Body of pancreas (tissue), 4 donors: ENCODE results near the gene EYA4. TPM values are rescaled to one million over a fixed set of nuclear protein-coding genes. Genes with fewer than 3 reads are reported as not detected.
A peak's percentile ranks its signal among the peaks of the same experiment; 100 is the strongest.

Source experiments
- ATAC-seq: fragments of 150-250 bp; one replicate; pipeline ENCODE4 v1.9.1; 2016
- DNase-seq, 4 donors: peaks; one replicate each; pipeline ENCODE4 v3.0.0-alpha.2; 2019
- H3K27ac ChIP-seq, 4 donors: fragments of 200-600 bp; sonication (generic); 1 replicate in 3 of 4; 2 replicates in 1 of 4; pipeline versions ENCODE4 v1.5.1 to v1.6.1; 2016 to 2019; ENCODE audit warnings: mild to moderate bottlenecking in 1 of 4, mixed read lengths in 1 of 4, moderate library complexity in 1 of 4
- H3K27me3 ChIP-seq, 2 donors: fragments of 200-600 bp; sonication (generic); one replicate each; pipeline ENCODE4 v1.6.0; 2016; ENCODE audit warnings: mild to moderate bottlenecking in 1 of 2
- H3K36me3 ChIP-seq, 2 donors: fragments of 200-600 bp; sonication (generic); replicated peaks in 1 of 2; 2 replicates each; pipeline ENCODE4 v1.5.1; 2016; ENCODE audit warnings: low read depth in 2 of 2; ENCODE audit not compliant: insufficient read depth in 1 of 2
- H3K4me1 ChIP-seq: fragments of 200-600 bp; sonication (generic); one replicate; pipeline ENCODE4 v1.6.0; 2016
- H3K4me3 ChIP-seq, 2 donors: fragments of 200-600 bp; sonication (generic); 1 replicate in 1 of 2; 2 replicates in 1 of 2; pipeline ENCODE4 v1.5.1; 2016 to 2019
- H3K9me3 ChIP-seq, 3 donors: fragments of 200-600 bp; sonication (generic); 1 replicate in 2 of 3; 2 replicates in 1 of 3; pipeline ENCODE4 v1.5.1; 2016
- POLR2A ChIP-seq, 3 donors: fragments of 450-650 bp; IDR thresholded peaks; one replicate each; pipeline ENCODE4 v1.6.1; 2016; ENCODE audit warnings: antibody characterized with exemption in 3 of 3, mild to moderate bottlenecking in 2 of 3
- WGBS, 2 donors: methylation state at CpG; one replicate each; pipeline ENCODE4 v1.1.5; 2017; 5-methylcytosine and 5-hydroxymethylcytosine counted together
- intact Hi-C: fragments of 100-400 bp; cut with DNase I; formaldehyde crosslinking; loops from one replicate; pipeline ENCODE4 v1.15.1; 2023
- total RNA-seq, 2 donors: library from RNA; depleted of rRNA; stranded (reverse); fragments of >200 nt; gene quantifications; one replicate each; pipeline ENCODE4 v1.1.0, GENCODE V29; 2016
- TF ChIP-seq, protein P1 (sequence below), 7 experiments: fragments of 450-650 bp in 4 of 7; fragments of 200-600 bp in 3 of 7; sonication (generic) in 3 of 7; IDR thresholded peaks; one replicate each; pipeline ENCODE4 v1.5.1; 2016 to 2019; ENCODE audit warnings: antibody characterized with exemption in 7 of 7

EYA4 gene
- total RNA-seq, 2 donors from 2014 or later = 0.26 to 5.3 TPM

DNA sequence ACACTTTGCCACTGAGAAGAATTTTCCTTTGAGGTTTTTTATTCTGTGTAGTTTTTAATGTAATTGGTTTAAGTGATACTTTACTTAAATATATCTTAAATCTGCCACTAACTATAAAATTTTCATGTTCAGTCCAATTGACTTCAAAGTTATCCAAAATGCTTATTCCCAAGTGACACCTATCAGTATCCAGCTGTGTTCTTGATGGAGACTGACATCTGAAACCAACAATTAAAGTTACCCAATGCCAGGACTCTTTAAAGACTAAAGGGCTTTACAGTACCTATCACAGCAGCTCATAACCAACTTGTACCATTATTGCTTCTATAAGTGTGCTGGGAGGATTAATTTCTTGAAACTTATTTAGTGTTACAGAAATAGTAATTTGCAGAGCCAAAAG, 13.8 kb upstream of the EYA4 start:
- no peak for TF ChIP-seq POLR2A (IDR thresholded peaks at IDR 0.05)
- TF ChIP-seq, protein P1, sequence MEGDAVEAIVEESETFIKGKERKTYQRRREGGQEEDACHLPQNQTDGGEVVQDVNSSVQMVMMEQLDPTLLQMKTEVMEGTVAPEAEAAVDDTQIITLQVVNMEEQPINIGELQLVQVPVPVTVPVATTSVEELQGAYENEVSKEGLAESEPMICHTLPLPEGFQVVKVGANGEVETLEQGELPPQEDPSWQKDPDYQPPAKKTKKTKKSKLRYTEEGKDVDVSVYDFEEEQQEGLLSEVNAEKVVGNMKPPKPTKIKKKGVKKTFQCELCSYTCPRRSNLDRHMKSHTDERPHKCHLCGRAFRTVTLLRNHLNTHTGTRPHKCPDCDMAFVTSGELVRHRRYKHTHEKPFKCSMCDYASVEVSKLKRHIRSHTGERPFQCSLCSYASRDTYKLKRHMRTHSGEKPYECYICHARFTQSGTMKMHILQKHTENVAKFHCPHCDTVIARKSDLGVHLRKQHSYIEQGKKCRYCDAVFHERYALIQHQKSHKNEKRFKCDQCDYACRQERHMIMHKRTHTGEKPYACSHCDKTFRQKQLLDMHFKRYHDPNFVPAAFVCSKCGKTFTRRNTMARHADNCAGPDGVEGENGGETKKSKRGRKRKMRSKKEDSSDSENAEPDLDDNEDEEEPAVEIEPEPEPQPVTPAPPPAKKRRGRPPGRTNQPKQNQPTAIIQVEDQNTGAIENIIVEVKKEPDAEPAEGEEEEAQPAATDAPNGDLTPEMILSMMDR (IDR thresholded peaks at IDR 0.05) = no peak
- no peak for ATAC-seq

DNA sequence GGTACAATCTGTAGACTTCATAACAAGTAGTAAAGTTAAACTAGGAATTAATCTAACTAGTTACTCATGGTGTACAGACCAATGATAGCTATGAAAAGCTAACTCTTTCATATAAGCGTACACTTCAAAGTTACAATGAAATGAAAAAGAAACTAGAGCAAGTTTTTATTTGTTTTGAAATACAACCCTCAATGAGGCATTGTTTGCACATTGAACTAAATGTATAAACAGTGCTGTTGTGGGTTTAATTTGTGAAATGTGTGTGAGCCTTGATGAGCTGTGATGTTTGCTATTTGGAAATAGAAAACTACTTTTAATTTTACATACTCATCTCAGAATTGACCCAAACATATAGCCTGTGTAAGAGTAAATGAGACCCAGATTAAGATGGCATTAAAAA, 11.1 kb upstream of the EYA4 start:
- WGBS, 2 donors = 63 to 76% methylated on average over 1 of the region's 1 CpG
- ATAC-seq = no peak
- DNase-seq = no peak
- no peak for TF ChIP-seq POLR2A (IDR thresholded peaks at IDR 0.05)
- TF ChIP-seq, protein P1 (IDR thresholded peaks at IDR 0.05) = no peak
- intact Hi-C loops = no loop called here
- Histone ChIP-seq H3K4me1 (no peaks in the 10 kb centered on the region), H3K27ac (no peak overlapping the region), H3K9me3 (no peaks in the 10 kb centered on the region), H3K27me3 (no peaks in the 10 kb centered on the region), H3K36me3 (no peaks in the 10 kb centered on the region), H3K4me3 (no peak overlapping the region)

More for the DNA sequence above, 13.8 kb upstream of the EYA4 start:
- Histone ChIP-seq H3K4me3 (no peak overlapping the region), H3K27ac (no peak overlapping the region), H3K4me1 (no peaks in the 10 kb centered on the region), H3K9me3 (no peaks in the 10 kb centered on the region), H3K36me3 (no peaks in the 10 kb centered on the region), H3K27me3 (no peaks in the 10 kb centered on the region)
- intact Hi-C loops = no loop called here
- no peak for DNase-seq

DNA sequence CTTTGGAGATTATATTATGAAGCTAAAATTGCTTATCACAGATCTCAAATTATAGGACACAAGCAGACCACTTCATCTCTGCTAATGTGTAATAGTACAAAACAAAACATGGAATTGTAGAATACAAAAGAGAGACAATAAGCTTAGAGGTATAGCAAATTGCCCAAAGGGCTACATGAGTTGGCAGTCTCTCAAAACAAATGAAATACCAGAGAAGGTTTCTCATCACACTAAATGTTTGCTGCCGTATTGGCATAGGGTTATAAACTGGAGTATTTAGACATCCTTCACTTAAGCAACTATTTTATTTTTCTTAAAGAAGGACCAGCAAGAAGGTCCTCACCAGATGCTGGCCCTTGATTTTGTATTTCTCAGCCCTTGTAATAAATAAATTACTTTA, 5.9 kb upstream of the EYA4 start:
- H3K36me3 ChIP-seq = no peaks in the 10 kb centered on the region
- no peaks in the 10 kb centered on the region for H3K4me1 ChIP-seq
- H3K27ac ChIP-seq = no peak overlapping the region
- TF ChIP-seq, protein P1 (IDR thresholded peaks at IDR 0.05) = no peak
- TF ChIP-seq POLR2A (IDR thresholded peaks at IDR 0.05) = no peak
- no peaks in the 10 kb centered on the region for H3K9me3 ChIP-seq
- H3K27me3 ChIP-seq = no peaks in the 10 kb centered on the region
- DNase-seq (no peak), ATAC-seq (no peak)
- 57 to 82% methylated on average over 1 of the region's 1 CpG for WGBS, 2 donors
- intact Hi-C loops = no loop called here
- no peak overlapping the region for H3K4me3 ChIP-seq

DNA sequence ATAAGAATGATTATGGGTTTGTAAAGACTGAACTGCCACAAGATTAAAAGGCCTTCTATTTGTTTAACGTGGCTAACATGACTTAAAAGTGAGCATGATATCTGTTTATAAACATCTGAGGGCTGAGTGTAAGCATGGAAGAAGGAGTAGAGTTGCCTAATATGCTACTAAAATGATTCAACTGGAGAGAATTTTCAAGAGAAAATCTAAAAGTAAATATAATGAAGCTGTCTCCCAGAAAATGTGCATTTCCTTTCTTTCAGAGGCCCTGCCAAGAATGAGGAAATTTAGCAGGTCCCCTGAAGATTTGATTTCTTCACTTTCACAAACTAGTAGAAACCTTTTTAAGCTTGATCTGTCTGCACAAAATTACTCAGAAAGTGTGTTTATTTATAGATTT, 4.2 kb upstream of the EYA4 start:
- Histone ChIP-seq H3K27ac (no peak overlapping the region), H3K4me1 (peaks cover 17% of the 10 kb centered on the region), H3K9me3 (no peaks in the 10 kb centered on the region), H3K4me3 (no peak overlapping the region), H3K36me3 (no peaks in the 10 kb centered on the region), H3K27me3 (no peaks in the 10 kb centered on the region)
- WGBS, 2 donors = 57 to 72% methylated on average over 1 of the region's 1 CpG
- ATAC-seq (no peak), DNase-seq (no peak)
- no peak for TF ChIP-seq POLR2A (IDR thresholded peaks at IDR 0.05)
- TF ChIP-seq, protein P1 (IDR thresholded peaks at IDR 0.05) = no peak
- intact Hi-C loops = no loop called here

DNA sequence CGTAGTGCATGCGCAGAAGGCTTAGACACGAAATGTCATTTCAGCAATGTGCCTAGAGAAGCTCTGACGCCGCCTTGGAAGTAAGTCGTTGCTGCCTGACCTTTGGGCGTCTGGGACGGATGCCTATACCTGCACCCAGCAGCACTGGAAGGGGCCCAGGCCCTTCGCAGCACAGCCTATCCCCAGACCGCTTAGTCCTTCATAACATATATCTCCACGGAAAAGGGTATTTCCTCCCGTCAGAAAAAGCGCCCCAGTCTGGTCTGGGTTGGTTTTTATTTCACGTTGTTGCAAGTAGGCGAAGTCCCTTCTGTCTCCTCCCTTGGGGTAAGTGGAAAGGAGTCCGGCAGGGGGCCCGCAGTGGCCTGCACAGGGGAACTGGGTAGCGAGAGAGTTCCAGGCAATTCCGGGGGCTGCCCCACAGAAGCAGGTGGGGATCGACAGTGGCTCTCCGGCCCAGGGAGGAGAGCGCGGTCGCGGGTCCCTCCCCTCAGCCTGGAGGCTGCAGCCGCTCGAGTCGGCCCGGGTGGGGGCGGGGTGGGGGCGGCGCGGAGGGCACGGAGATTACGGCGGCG, 559 bp upstream of the EYA4 start:
- TF ChIP-seq, protein P1 (IDR thresholded peaks at IDR 0.05) = no peak
- TF ChIP-seq POLR2A (IDR thresholded peaks at IDR 0.05) = no peak
- Histone ChIP-seq H3K36me3 (no peaks in the 10 kb centered on the region), H3K9me3 (no peaks in the 10 kb centered on the region), H3K27me3 (peaks cover 0 to 6% of the 10 kb centered on the region in 2 donors), H3K4me1 (peaks cover 30% of the 10 kb centered on the region), H3K27ac (peak overlapping the region in 1 of 4 donors; percentile 6), H3K4me3 (peak overlapping the region in 1 of 2 donors; percentile 5)
- intact Hi-C loops = no loop called here
- 5 to 14% methylated on average over 11 to 37 of the region's 37 CpGs for WGBS, 2 donors
- ATAC-seq (peak; percentile 33), DNase-seq (no peak)
